GM12878 (cell line): ENCODE measurements around the gene ABCD4. TPM values are rescaled to one million over a fixed set of nuclear protein-coding genes. Genes with fewer than 3 reads are reported as not detected.

ENCODE experiments used
- ATAC-seq: fragments of 200-7000 bp; cut with Tn5 transposase; 3 replicates; pipeline ENCODE4 v1.9.1; 2020; ENCODE audit warnings: mild to moderate bottlenecking, moderate library complexity
- BruUV-seq: library from RNA; stranded (reverse); fragments of 400-500 nt; replicated peaks from 2 replicates; lab custom pipeline; 2021; lab: Mats Ljungman, UMichigan
- CTCF ChIA-PET: fragments of 300-600 bp; sonication (Branson Sonifier 250); formaldehyde crosslinking; extraction: SDS; loops from one replicate; lab custom pipeline; 2021; ENCODE audit warnings: inconsistent platforms; lab: Yijun Ruan, JAX
- POLR2A ChIA-PET: fragments of 350-600 bp; formaldehyde crosslinking; extraction: SDS; loops from one replicate; lab custom pipeline; 2021; ENCODE audit warnings: inconsistent platforms; lab: Charles Lee
- RAD21 ChIA-PET: fragments of 300-600 bp; sonication (Branson Sonifier 250); formaldehyde crosslinking; loops from one replicate; lab custom pipeline; 2023; ENCODE audit warnings: antibody characterized with exemption; ENCODE audit not compliant: unreplicated experiment; lab: Charles Lee
- SMC1A ChIA-PET: fragments of 300-600 bp; sonication (Branson Sonifier 250); formaldehyde crosslinking; loops from one replicate; lab custom pipeline; 2023; ENCODE audit not compliant: unreplicated experiment, uncharacterized antibody; lab: Charles Lee
- DNase-seq: peaks from one replicate; pipeline ENCODE4 v3.0.0-alpha.2; 2011; ENCODE audit warnings: low read depth, low spot score
- FAIRE-seq: peaks from 3 replicates; lab custom pipeline; 2011; peaks lifted over from hg19 to GRCh38; lab: Jason Lieb, UNC
- H2AFZ ChIP-seq: 2 replicates; pipeline ENCODE4 v1.6.0; 2011; ENCODE audit warnings: low read depth, low read length, control low read depth; ENCODE audit not compliant: control insufficient read depth
- H3K27ac ChIP-seq: 2 replicates; pipeline ENCODE4 v1.5.1; 2011; ENCODE audit warnings: control low read depth; ENCODE audit not compliant: control insufficient read depth, insufficient read depth
- H3K27me3 ChIP-seq, 2 experiments: replicated peaks in 1 of 2; 2 replicates each; pipeline versions ENCODE4 v1.6.0 to v1.6.1; 2011; ENCODE audit warnings: low read length in 1 of 2; ENCODE audit not compliant: control insufficient read depth in 2 of 2, insufficient read depth in 2 of 2
- H3K36me3 ChIP-seq, 2 experiments: 2 replicates each; pipeline ENCODE4 v1.5.1; 2011; ENCODE audit warnings: low read length in 1 of 2; ENCODE audit not compliant: control insufficient read depth in 2 of 2, insufficient read depth in 2 of 2
- H3K4me1 ChIP-seq: 2 replicates; pipeline ENCODE4 v1.6.1; 2011; ENCODE audit warnings: mild to moderate bottlenecking, low read length, moderate library complexity, mixed read lengths; ENCODE audit not compliant: control insufficient read depth, insufficient read depth
- H3K4me2 ChIP-seq: 2 replicates; pipeline ENCODE4 v1.6.0; 2011; ENCODE audit warnings: control low read depth; ENCODE audit not compliant: control insufficient read depth, insufficient read depth
- H3K4me3 ChIP-seq: fragments of 200-600 bp; sonication (generic); 2 replicates; pipeline ENCODE4 v1.5.1; 2016
- H3K79me2 ChIP-seq: 2 replicates; pipeline ENCODE4 v1.6.0; 2011; ENCODE audit warnings: low read length; ENCODE audit not compliant: control insufficient read depth, insufficient read depth
- H3K9ac ChIP-seq: 2 replicates; pipeline ENCODE4 v1.8.0; 2011; ENCODE audit warnings: low read length, control low read depth, mixed read lengths; ENCODE audit not compliant: control insufficient read depth, insufficient read depth
- H3K9me3 ChIP-seq: replicated peaks from 3 replicates; pipeline ENCODE4 v1.5.1; 2011; ENCODE audit warnings: mild to moderate bottlenecking, low read length; ENCODE audit not compliant: control insufficient read depth, insufficient read depth
- H4K20me1 ChIP-seq: 2 replicates; pipeline ENCODE4 v1.6.0; 2011; ENCODE audit not compliant: control insufficient read depth, insufficient read depth
- ELK1 ChIP-seq: IDR thresholded peaks from 2 replicates; pipeline ENCODE4 v1.6.1; 2012; ENCODE audit warnings: low read depth, low read length, improper control_type of control experiment
- EZH2 ChIP-seq: IDR thresholded peaks from 2 replicates; pipeline ENCODE4 v1.6.1; 2012; ENCODE audit warnings: low read depth, mild to moderate bottlenecking, control low read depth, inconsistent platforms, low read length, borderline replicate concordance; ENCODE audit not compliant: control insufficient read depth
- SUZ12 ChIP-seq: fragments of 200-600 bp; sonication (generic); IDR thresholded peaks from one replicate; pipeline ENCODE4 v1.6.1; 2018; ENCODE audit warnings: antibody characterized with exemption, mild to moderate bottlenecking; ENCODE audit not compliant: unreplicated experiment
- WGBS: methylation state at CpG from one replicate; pipeline ENCODE4 v1.1.6; 2016; ENCODE audit warnings: low lambda C conversion rate; ENCODE audit not compliant: insufficient replicate concordance, insufficient coverage; ENCODE audit errors: missing lambda C conversion rate; 5-methylcytosine and 5-hydroxymethylcytosine counted together
- in situ Hi-C: fragments of 300-500 bp; cut with MboI; formaldehyde crosslinking; loops from 9 replicates; pipeline ENCODE4 v1.14.3; 2018; ENCODE audit warnings: mixed read lengths
- intact Hi-C: fragments of 100-400 bp; cut with micrococcal nuclease; formaldehyde crosslinking; loops from one replicate; pipeline ENCODE4 v1.14.2; 2022; ENCODE audit not compliant: unreplicated experiment
- polyA plus RNA-seq, 11 experiments: library from polyadenylated mRNA; depleted of rRNA in 4 of 11; unstranded in 6 of 11; stranded (reverse) in 5 of 11; fragments of >200 nt; fragmentation: Nextera tagmentation in 4 of 11; fragmentation: Illumina TruSeq in 1 of 11; extraction: Ambion mirVana in 4 of 11; extraction: Trizol in 1 of 11; gene quantifications; 1 replicate in 1 of 11; 2 replicates in 10 of 11; pipeline versions ENCODE4 v1.2.1 to v1.2.3, GENCODE V29; 2011 to 2016; ENCODE audit warnings: inconsistent platforms in 2 of 11, missing spikeins in 2 of 11, low read depth in 1 of 11
- total RNA-seq, 4 experiments: library from RNA; depleted of rRNA in 3 of 4; stranded (reverse); fragments of >200 nt in 3 of 4; fragmentation: Illumina TruSeq in 1 of 4; extraction: Trizol in 1 of 4; gene quantifications; 2 replicates each; pipeline versions ENCODE4 v1.2.1 to v1.2.3, GENCODE V29; 2013 to 2021

Gene ABCD4
- total and polyA plus RNA-seq, 10 of the 15 experiments (the other 5 are each of a cell fraction or from before 2014, with no cell fraction given): 5.7 to 29.5 (median 23.4) TPM

- RAD21 ChIA-PET: no interaction called here
- intact Hi-C loops: no loop called here
- Histone ChIP-seq H3K27me3 (peaks cover 22 to 38% of the 10 kb centered on the region in 2 experiments), H3K4me2 (0 out of 2 replicates have a peak overlapping the region, but pooled peaks have one; percentile 41), H2AFZ (no peak overlapping the region), H3K9me3 (no peaks in the 10 kb centered on the region), H3K9ac (no peak overlapping the region), H3K79me2 (no peaks in the 10 kb centered on the region), H3K4me1 (no peaks in the 10 kb centered on the region), H4K20me1 (no peaks in the 10 kb centered on the region), H3K27ac (no peak overlapping the region), H3K36me3 (no peaks in the 10 kb centered on the region), H3K4me3 (no peak overlapping the region)
- DNase-seq (no peak), FAIRE-seq (no peak), ATAC-seq (no peak)
- POLR2A ChIA-PET: interaction anchor here (1.0 kb wide), 1 partner anchor 221 kb away, joined by 3 read pairs; the partner anchor contains the start of genes BBOF1 and ENTPD5
- CTCF ChIA-PET: no interaction called here
- in situ Hi-C loops: no loop called here
- 36% methylated on average over 94 of the region's 94 CpGs for WGBS
- BruUV-seq: no TSS peak
- TF ChIP-seq SUZ12 (peak; percentile 92), ELK1 (no peak), EZH2 (peak; percentile 65; the same call in 1 of the 2 replicates)
- SMC1A ChIA-PET: no interaction called here
These were observed 62.6 kb downstream of the ABCD4 start for GRCh38 chr14:74239848-74240793.
